Mammary epithelial cell (primary cell): ENCODE data around the gene DLX1.

Experiments
- EZH2 ChIP-seq: IDR thresholded peaks from 2 replicates; pipeline ENCODE4 v1.6.1; 2012; ENCODE audit warnings: low read length, inconsistent platforms, borderline replicate concordance
- TF ChIP-seq, protein P1 (sequence below), 2 donors: IDR thresholded peaks in 1 of 2; conservative IDR thresholded peaks in 1 of 2; 2 replicates each; pipeline ENCODE4 v1.5.1; 2011 to 2012; ENCODE audit warnings: inconsistent platforms in 2 of 2, low read length in 2 of 2, mild to moderate bottlenecking in 2 of 2, control low read depth in 1 of 2, low read depth in 1 of 2; ENCODE audit not compliant: insufficient read depth in 1 of 2; ENCODE audit errors: extremely low read depth in 1 of 2

GRCh38 chr2:172039011-172039704 is 46.1 kb upstream of the DLX1 start:
- TF ChIP-seq, protein P1, sequence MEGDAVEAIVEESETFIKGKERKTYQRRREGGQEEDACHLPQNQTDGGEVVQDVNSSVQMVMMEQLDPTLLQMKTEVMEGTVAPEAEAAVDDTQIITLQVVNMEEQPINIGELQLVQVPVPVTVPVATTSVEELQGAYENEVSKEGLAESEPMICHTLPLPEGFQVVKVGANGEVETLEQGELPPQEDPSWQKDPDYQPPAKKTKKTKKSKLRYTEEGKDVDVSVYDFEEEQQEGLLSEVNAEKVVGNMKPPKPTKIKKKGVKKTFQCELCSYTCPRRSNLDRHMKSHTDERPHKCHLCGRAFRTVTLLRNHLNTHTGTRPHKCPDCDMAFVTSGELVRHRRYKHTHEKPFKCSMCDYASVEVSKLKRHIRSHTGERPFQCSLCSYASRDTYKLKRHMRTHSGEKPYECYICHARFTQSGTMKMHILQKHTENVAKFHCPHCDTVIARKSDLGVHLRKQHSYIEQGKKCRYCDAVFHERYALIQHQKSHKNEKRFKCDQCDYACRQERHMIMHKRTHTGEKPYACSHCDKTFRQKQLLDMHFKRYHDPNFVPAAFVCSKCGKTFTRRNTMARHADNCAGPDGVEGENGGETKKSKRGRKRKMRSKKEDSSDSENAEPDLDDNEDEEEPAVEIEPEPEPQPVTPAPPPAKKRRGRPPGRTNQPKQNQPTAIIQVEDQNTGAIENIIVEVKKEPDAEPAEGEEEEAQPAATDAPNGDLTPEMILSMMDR (conservative IDR thresholded peaks at IDR 0.05 in 1 of 2, IDR thresholded peaks at IDR 0.05 in 1 of 2; ENCODE audit: extremely low read depth in 1 of 2, insufficient read depth in 1 of 2, low read depth in 1 of 2, low read length in 2 of 2), result no peak
- TF ChIP-seq EZH2, result no peak
